CD14-positive monocyte (primary cell): ENCODE data around the gene ITPK1. TPM values are rescaled to one million over a fixed set of nuclear protein-coding genes. Genes with fewer than 3 reads are reported as not detected.
A peak's percentile ranks its signal among the peaks of the same experiment; 100 is the strongest.

Experiments used
- DNase-seq, 3 donors: peaks; one replicate each; pipeline ENCODE4 v3.0.0-alpha.2; 2011 to 2022
- H2AFZ ChIP-seq: 2 replicates; pipeline ENCODE4 v1.6.0; 2012; ENCODE audit warnings: mild to moderate bottlenecking, low read depth, low read length, inconsistent platforms; ENCODE audit not compliant: insufficient read depth, poor library complexity, severe bottlenecking
- H3K27ac ChIP-seq, 2 donors: 1 replicate in 1 of 2; 2 replicates in 1 of 2; pipeline ENCODE4 v1.5.1; 2012 to 2013; ENCODE audit warnings: low read length in 2 of 2, control low read depth in 1 of 2, inconsistent platforms in 1 of 2, low read depth in 1 of 2, mild to moderate bottlenecking in 1 of 2
- H3K27me3 ChIP-seq, 2 donors: one replicate each; pipeline versions ENCODE4 v1.6.0 to v1.6.1; 2011 to 2013; ENCODE audit warnings: low read length in 2 of 2; ENCODE audit not compliant: control insufficient read depth in 2 of 2, insufficient read depth in 2 of 2
- H3K36me3 ChIP-seq, 2 donors: replicated peaks in 1 of 2; 1 replicate in 1 of 2; 2 replicates in 1 of 2; pipeline versions ENCODE4 v1.5.1 to v1.6.1; 2012 to 2013; ENCODE audit warnings: low read length in 2 of 2, control low read depth in 1 of 2, inconsistent platforms in 1 of 2, mild to moderate bottlenecking in 1 of 2; ENCODE audit not compliant: insufficient read depth in 2 of 2, control insufficient read depth in 1 of 2
- H3K4me1 ChIP-seq, 2 donors: 1 replicate in 1 of 2; 2 replicates in 1 of 2; pipeline versions ENCODE4 v1.5.1 to v1.6.1; 2012 to 2013; ENCODE audit warnings: low read length in 2 of 2, control low read depth in 1 of 2, inconsistent platforms in 1 of 2, mild to moderate bottlenecking in 1 of 2, moderate library complexity in 1 of 2; ENCODE audit not compliant: insufficient read depth in 2 of 2, control insufficient read depth in 1 of 2
- H3K4me2 ChIP-seq: replicated peaks from 2 replicates; pipeline ENCODE3; 2012; ENCODE audit warnings: low read length, moderate library complexity, mild to moderate bottlenecking; ENCODE audit not compliant: poor library complexity, severe bottlenecking; ENCODE audit errors: extremely low read depth
- H3K4me3 ChIP-seq, 3 experiments: fragments of 200-600 bp in 1 of 3; sonication (generic) in 1 of 3; replicated peaks in 1 of 3; 1 replicate in 2 of 3; 2 replicates in 1 of 3; pipeline ENCODE4 v1.5.1; 2011 to 2013; ENCODE audit warnings: low read length in 3 of 3, mild to moderate bottlenecking in 3 of 3, control low read depth in 2 of 3, low read depth in 2 of 3, inconsistent platforms in 1 of 3, moderate library complexity in 1 of 3
- H3K79me2 ChIP-seq: 2 replicates; pipeline ENCODE4 v1.6.0; 2012; ENCODE audit warnings: mild to moderate bottlenecking, control low read depth, inconsistent platforms, low read length, moderate library complexity; ENCODE audit not compliant: insufficient read depth
- H3K9ac ChIP-seq: 2 replicates; pipeline ENCODE4 v1.6.0; 2017; ENCODE audit warnings: low read length, mild to moderate bottlenecking; ENCODE audit not compliant: insufficient read depth, poor library complexity, severe bottlenecking
- H3K9me3 ChIP-seq, 2 donors: replicated peaks in 1 of 2; 1 replicate in 1 of 2; 2 replicates in 1 of 2; pipeline versions ENCODE4 v1.5.1 to v1.6.1; 2012 to 2013; ENCODE audit warnings: low read length in 2 of 2, control low read depth in 1 of 2; ENCODE audit not compliant: control insufficient read depth in 1 of 2, insufficient read depth in 1 of 2
- H4K20me1 ChIP-seq: 2 replicates; pipeline ENCODE4 v1.6.0; 2012; ENCODE audit warnings: mild to moderate bottlenecking, low read length, control low read depth, moderate library complexity; ENCODE audit not compliant: insufficient read depth
- H3K27ac Mint-ChIP-seq, 7 donors: one replicate each; pipeline ENCODE4 v1.8.0; 2020; ENCODE audit warnings: mild to moderate bottlenecking in 7 of 7, mixed read lengths in 7 of 7, moderate library complexity in 6 of 7, inconsistent platforms in 2 of 7
- H3K27me3 Mint-ChIP-seq, 3 donors: one replicate each; pipeline ENCODE4 v1.8.0; 2021 to 2022; ENCODE audit warnings: low read depth in 3 of 3, mild to moderate bottlenecking in 3 of 3, mixed read lengths in 3 of 3, moderate library complexity in 3 of 3, inconsistent platforms in 1 of 3
- H3K36me3 Mint-ChIP-seq, 2 donors: one replicate each; pipeline ENCODE4 v1.8.0; 2020; ENCODE audit warnings: mixed read lengths in 2 of 2, inconsistent platforms in 1 of 2, mild to moderate bottlenecking in 1 of 2
- H3K4me1 Mint-ChIP-seq: one replicate; pipeline ENCODE4 v1.8.0; 2020; ENCODE audit warnings: mild to moderate bottlenecking, mixed read lengths
- H3K4me3 Mint-ChIP-seq, 2 donors: one replicate each; pipeline ENCODE4 v1.8.0; 2020; ENCODE audit warnings: mild to moderate bottlenecking in 2 of 2, mixed read lengths in 2 of 2, moderate library complexity in 1 of 2
- H3K9me3 Mint-ChIP-seq, 7 donors: one replicate each; pipeline ENCODE4 v1.8.0; 2020 to 2022; ENCODE audit warnings: mixed read lengths in 7 of 7, mild to moderate bottlenecking in 6 of 7, moderate library complexity in 6 of 7, inconsistent platforms in 2 of 7
- CTCF ChIP-seq: fragments of 200-600 bp; IDR thresholded peaks from one replicate; pipeline ENCODE4 v1.8.0; 2022; ENCODE audit warnings: antibody characterized with exemption, mild to moderate bottlenecking
- WGBS: methylation state at CpG from one replicate; pipeline ENCODE4 v1.1.5; 2013; ENCODE audit warnings: missing lambda C conversion rate; ENCODE audit not compliant: insufficient coverage; 5-methylcytosine and 5-hydroxymethylcytosine counted together
- intact Hi-C, 2 donors: fragments of 100-400 bp; cut with micrococcal nuclease; formaldehyde crosslinking; loops; one replicate each; pipeline versions ENCODE4 v1.15.0 to v1.15.1; 2023
- polyA plus RNA-seq, 3 donors: library from polyadenylated mRNA; depleted of rRNA in 1 of 3; unstranded in 2 of 3; stranded (reverse) in 1 of 3; fragments of 300-500 nt in 2 of 3; fragments of >200 nt in 1 of 3; fragmentation: Illumina TruSeq in 2 of 3; gene quantifications; 1 replicate in 2 of 3; 2 replicates in 1 of 3; pipeline ENCODE4 v1.2.3, GENCODE V29; 2012 to 2021

Gene ITPK1
- polyA plus RNA-seq, 3 donors: 57.1 to 144 (median 63.0) TPM

- Histone ChIP-seq H4K20me1 (peaks cover 44% of the 10 kb centered on the region), H3K4me2 (peak overlapping the region; percentile 91), H3K4me1 (peaks cover 61 to 88% of the 10 kb centered on the region in 2 donors), H3K9ac (peak overlapping the region; percentile 77), H3K27me3 (no peaks in the 10 kb centered on the region), H3K36me3 (no peaks in the 10 kb centered on the region), H2AFZ (peak overlapping the region; percentile 81), H3K4me3 (peak overlapping the region; percentile 47 to 82 (median 52)), H3K27ac (peak overlapping the region; percentile 60 to 71), H3K9me3 (no peaks in the 10 kb centered on the region), H3K79me2 (peaks cover 52% of the 10 kb centered on the region)
- Mint-ChIP-seq H3K4me3 (peak overlapping the region; percentile 87 to 93), H3K4me1 (peaks cover 66% of the 10 kb centered on the region), H3K27me3 (peaks cover 0 to 3% (median 0%) of the 10 kb centered on the region in 3 donors), H3K27ac (peak overlapping the region; percentile 78 to 94 (median 90)), H3K36me3 (peaks cover 0 to 2% of the 10 kb centered on the region in 2 donors), H3K9me3 (no peaks in the 10 kb centered on the region)
- under 1% methylated on average over 89 of the region's 99 CpGs for WGBS
- intact Hi-C loops: loop anchor here (2.0 to 10.0 kb wide), 2 partner anchors 24 to 70 kb away; partner anchors contain the start of genes LYSET (in 1 of the 2) and MOAP1 (in 1 of the 2)
- DNase-seq: peak; percentile 76 to 81 (median 76)
- TF ChIP-seq CTCF: peak; percentile 2
Observed at GRCh38 chr14:93115069-93115820, 480 bp downstream of the ITPK1 start.

- Mint-ChIP-seq H3K4me1 (peaks cover 66% of the 10 kb centered on the region), H3K27ac (peak overlapping the region; percentile 78 to 94 (median 90)), H3K4me3 (peak overlapping the region; percentile 87 to 93), H3K36me3 (peaks cover 2 to 8% of the 10 kb centered on the region in 2 donors), H3K27me3 (peaks cover 0 to 3% (median 0%) of the 10 kb centered on the region in 3 donors), H3K9me3 (no peaks in the 10 kb centered on the region)
- Histone ChIP-seq H3K79me2 (peaks cover 57% of the 10 kb centered on the region), H3K9ac (peak overlapping the region; percentile 77), H2AFZ (peak overlapping the region; percentile 81), H3K9me3 (no peaks in the 10 kb centered on the region), H3K4me1 (peaks cover 61 to 88% of the 10 kb centered on the region in 2 donors), H3K4me3 (peak overlapping the region; percentile 47 to 82 (median 52)), H3K36me3 (no peaks in the 10 kb centered on the region), H4K20me1 (peaks cover 49% of the 10 kb centered on the region), H3K4me2 (peak overlapping the region; percentile 91), H3K27ac (peak overlapping the region; percentile 43 to 71), H3K27me3 (no peaks in the 10 kb centered on the region)
- TF ChIP-seq CTCF: no peak
- no peak for DNase-seq
- intact Hi-C loops: loop anchor here (2.0 to 10.0 kb wide), 3 partner anchors 24 to 70 kb away; partner anchors contain the start of genes LYSET (in 1 of the 2) and MOAP1 (in 1 of the 2)
- 0% methylated on average over 38 of the region's 38 CpGs for WGBS
Observed at GRCh38 chr14:93114713-93115068, 1.0 kb downstream of the ITPK1 start.
